K562 (cell line): Measurements from ENCODE around the gene CCDC78. TPM values are rescaled to one million over a fixed set of nuclear protein-coding genes. Genes with fewer than 3 reads are reported as not detected.

Source experiments
- ASH1L ChIP-seq: fragments of 450-650 bp; IDR thresholded peaks from 2 replicates; pipeline ENCODE4 v1.6.1; 2018; ENCODE audit warnings: borderline replicate concordance, mild to moderate bottlenecking, low read depth; ENCODE audit not compliant: partially characterized antibody
- CUX1 ChIP-seq: fragments of 200-800 bp; sonication (Bioruptor generic); IDR thresholded peaks from 2 replicates; pipeline ENCODE4 v1.6.1; 2016; ENCODE audit warnings: missing genetic modification characterization, missing compliant biosample characterization
- ELK3 ChIP-seq: fragments of 450-650 bp; formaldehyde crosslinking; IDR thresholded peaks from 2 replicates; pipeline ENCODE4 v1.4.0; 2020; ENCODE audit warnings: mild to moderate bottlenecking
- MCM2 ChIP-seq: fragments of 450-650 bp; IDR thresholded peaks from 2 replicates; pipeline ENCODE4 v1.6.1; 2017; ENCODE audit warnings: low read depth, mild to moderate bottlenecking
- MCM3 ChIP-seq: fragments of 450-650 bp; IDR thresholded peaks from 2 replicates; pipeline ENCODE4 v1.6.1; 2016
- MCM7 ChIP-seq, 2 experiments: fragments of 450-650 bp; IDR thresholded peaks; 2 replicates each; pipeline ENCODE4 v1.6.1; 2016 to 2018
- MXD1 ChIP-seq: fragments of 250-450 bp; sonication (Bioruptor Pico); IDR thresholded peaks from 2 replicates; pipeline ENCODE4 v1.8.0; 2021; ENCODE audit warnings: borderline replicate concordance, mild to moderate bottlenecking, moderate library complexity; ENCODE audit not compliant: poor library complexity, severe bottlenecking
- NFATC3 ChIP-seq: fragments of 450-650 bp; IDR thresholded peaks from 2 replicates; pipeline ENCODE4 v1.6.1; 2017; ENCODE audit warnings: mild to moderate bottlenecking
- POLR3G ChIP-seq: IDR thresholded peaks from 2 replicates; pipeline ENCODE4 v1.6.1; 2011; ENCODE audit not compliant: insufficient read length, insufficient replicate concordance; ENCODE audit errors: extremely low read depth
- PPARD ChIP-seq: fragments of 250-450 bp; sonication (Bioruptor Pico); IDR thresholded peaks from 2 replicates; pipeline ENCODE4 v1.8.0; 2022; ENCODE audit warnings: inconsistent platforms, mild to moderate bottlenecking, moderate library complexity
- PYGO2 ChIP-seq: fragments of 450-650 bp; IDR thresholded peaks from 2 replicates; pipeline ENCODE4 v1.6.1; 2016; ENCODE audit warnings: mild to moderate bottlenecking, missing genetic modification characterization, moderate library complexity, missing compliant biosample characterization
- SNAPC5 ChIP-seq: fragments of 250-450 bp; sonication (Bioruptor Pico); IDR thresholded peaks from 2 replicates; pipeline ENCODE4 v1.8.0; 2021; ENCODE audit warnings: moderate library complexity, mild to moderate bottlenecking, inconsistent platforms
- THAP12 ChIP-seq: fragments of 250-450 bp; sonication (Bioruptor Pico); IDR thresholded peaks from 2 replicates; pipeline ENCODE4 v1.9.0; 2021; ENCODE audit warnings: mild to moderate bottlenecking, inconsistent platforms
- TSC22D4 ChIP-seq: fragments of 450-650 bp; IDR thresholded peaks from 2 replicates; pipeline ENCODE4 v1.6.1; 2016; ENCODE audit warnings: missing genetic modification characterization, missing biosample characterization, control low read depth
- U2AF2 ChIP-seq: fragments of 200-400 bp; formaldehyde crosslinking; optimal IDR thresholded peaks from 2 replicates; pipeline ENCODE3; 2017; ENCODE audit warnings: low read depth, mild to moderate bottlenecking, low read length
- ZNF274 ChIP-seq: IDR thresholded peaks from 2 replicates; pipeline ENCODE4 v1.6.1; 2011; ENCODE audit warnings: low read depth, mild to moderate bottlenecking, low read length, moderate library complexity, borderline replicate concordance
- polyA plus RNA-seq, 8 experiments: library from polyadenylated mRNA; depleted of rRNA in 4 of 8; stranded (reverse) in 5 of 8; unstranded in 3 of 8; fragments of >200 nt; fragmentation: Nextera tagmentation in 2 of 8; fragmentation: Illumina TruSeq in 1 of 8; extraction: Ambion mirVana in 2 of 8; extraction: Trizol in 1 of 8; gene quantifications; 2 replicates each; pipeline versions ENCODE4 v1.2.1 to v1.2.3, GENCODE V29; 2011 to 2014; ENCODE audit warnings: inconsistent platforms in 1 of 8, missing spikeins in 1 of 8
- total RNA-seq, 7 experiments: library from RNA; depleted of rRNA in 6 of 7; stranded (reverse); fragments of >200 nt in 6 of 7; fragmentation: Illumina TruSeq in 2 of 7; extraction: Trizol in 2 of 7; gene quantifications; 2 replicates each; pipeline versions ENCODE4 v1.2.1 to v1.2.3, GENCODE V29; 2011 to 2021; ENCODE audit warnings: low replicate concordance in 1 of 7

Gene CCDC78
- total and polyA plus RNA-seq, 9 of the 15 experiments (the other 6 are each of a cell fraction or from before 2014, with no cell fraction given), result 0.24 to 17.7 (median 2.9) TPM

- TF ChIP-seq ELK3 (CRISPR knock-in tag) (no peak), TSC22D4 (tag) (no peak), ZNF274 (no peak), MCM3 (no peak), U2AF2 (no peak), MCM7 (IDR thresholded peaks at IDR 0.05) (no peak), THAP12 (0 out of 2 replicates have a peak, but pooled peaks have one; percentile 27), MCM2 (no peak), PPARD (CRISPR knock-in tag) (no peak), PYGO2 (tag) (no peak), CUX1 (CRISPR knock-in tag) (no peak), SNAPC5 (CRISPR knock-in tag) (no peak), MXD1 (peak; percentile 15), POLR3G (no peak), ASH1L (no peak), NFATC3 (no peak)
Measured at GRCh38 chr16:728131-728889, 2.1 kb upstream of the CCDC78 start (continued).
